ENCODE data around the gene C11orf68. TPM values are rescaled to one million over a fixed set of nuclear protein-coding genes. Genes with fewer than 3 reads are reported as not detected.

Gene C11orf68
- total and polyA plus RNA-seq, 9 of the 15 experiments (the other 6 are each of a cell fraction or from before 2014, with no cell fraction given) = 3.6 to 35.9 (median 12.8) TPM

DNA sequence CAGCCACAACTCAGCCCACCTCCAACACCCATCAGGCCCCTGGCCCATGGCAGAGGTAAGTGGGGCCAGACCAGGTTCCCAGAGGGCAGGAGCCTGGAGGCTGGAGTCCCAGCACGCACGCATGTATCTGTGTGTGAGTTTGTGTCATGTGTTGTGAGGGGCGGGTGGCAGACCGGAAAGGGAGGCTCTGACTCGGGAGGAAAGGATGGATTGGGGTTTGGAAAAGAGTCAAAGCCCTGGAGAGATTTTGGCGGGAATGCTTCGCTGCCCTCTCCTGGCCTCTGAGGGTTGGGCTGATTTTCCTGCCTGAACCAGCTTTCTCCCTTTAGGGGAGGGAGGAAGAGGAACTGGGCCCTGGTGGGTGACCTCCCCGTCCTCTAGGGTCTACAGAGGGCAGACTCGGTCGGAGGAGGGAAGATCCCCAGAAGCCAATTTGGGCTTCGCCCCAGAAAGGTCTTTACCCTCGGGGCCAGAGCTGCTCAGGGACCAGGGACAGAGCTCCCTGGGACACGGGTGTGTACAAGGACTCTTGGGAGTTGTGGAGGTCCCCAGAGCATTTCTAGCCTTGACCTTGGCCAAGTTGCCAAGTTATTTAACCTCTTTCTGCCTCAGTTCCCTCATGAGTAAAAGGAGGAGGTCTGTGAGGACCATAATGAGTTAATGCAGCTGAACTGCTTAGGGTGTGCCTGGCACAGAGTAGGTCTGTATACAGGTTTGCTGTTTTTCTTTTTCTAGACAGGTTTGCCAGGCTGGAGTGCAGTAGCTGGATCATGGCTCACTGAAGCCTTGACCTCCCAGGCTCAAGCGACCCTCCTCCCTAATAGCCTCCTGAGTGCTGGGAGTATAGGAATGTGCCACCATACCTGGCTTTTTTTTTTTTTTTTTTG, 6.9 kb downstream of the C11orf68 start (continued):
- TF ChIP-seq ZBTB40 (IDR thresholded peaks at IDR 0.05) = 0 out of 2 replicates have a peak, but pooled peaks have one; percentile 23
- TF ChIP-seq ZBTB40 (CRISPR knock-in tag; IDR thresholded peaks at IDR 0.05) = no peak
- 0 out of 2 replicates have a peak, but pooled peaks have one; percentile 57 for TF ChIP-seq GABPB1 (CRISPR knock-in tag; IDR thresholded peaks at IDR 0.05)
- TF ChIP-seq MEF2D (tag; conservative IDR thresholded peaks at IDR 0.05; ENCODE audit: low read depth) = peak; percentile 47; the same call in 1 of the 2 replicates
- peak; percentile 47 for TF ChIP-seq TFAP4 (CRISPR knock-in tag; IDR thresholded peaks at IDR 0.05; ENCODE audit: borderline replicate concordance)
- 0 out of 2 replicates have a peak, but pooled peaks have one; percentile 24 for TF ChIP-seq GATAD2B (IDR thresholded peaks at IDR 0.05; ENCODE audit: borderline replicate concordance)
- TF ChIP-seq, protein P1, sequence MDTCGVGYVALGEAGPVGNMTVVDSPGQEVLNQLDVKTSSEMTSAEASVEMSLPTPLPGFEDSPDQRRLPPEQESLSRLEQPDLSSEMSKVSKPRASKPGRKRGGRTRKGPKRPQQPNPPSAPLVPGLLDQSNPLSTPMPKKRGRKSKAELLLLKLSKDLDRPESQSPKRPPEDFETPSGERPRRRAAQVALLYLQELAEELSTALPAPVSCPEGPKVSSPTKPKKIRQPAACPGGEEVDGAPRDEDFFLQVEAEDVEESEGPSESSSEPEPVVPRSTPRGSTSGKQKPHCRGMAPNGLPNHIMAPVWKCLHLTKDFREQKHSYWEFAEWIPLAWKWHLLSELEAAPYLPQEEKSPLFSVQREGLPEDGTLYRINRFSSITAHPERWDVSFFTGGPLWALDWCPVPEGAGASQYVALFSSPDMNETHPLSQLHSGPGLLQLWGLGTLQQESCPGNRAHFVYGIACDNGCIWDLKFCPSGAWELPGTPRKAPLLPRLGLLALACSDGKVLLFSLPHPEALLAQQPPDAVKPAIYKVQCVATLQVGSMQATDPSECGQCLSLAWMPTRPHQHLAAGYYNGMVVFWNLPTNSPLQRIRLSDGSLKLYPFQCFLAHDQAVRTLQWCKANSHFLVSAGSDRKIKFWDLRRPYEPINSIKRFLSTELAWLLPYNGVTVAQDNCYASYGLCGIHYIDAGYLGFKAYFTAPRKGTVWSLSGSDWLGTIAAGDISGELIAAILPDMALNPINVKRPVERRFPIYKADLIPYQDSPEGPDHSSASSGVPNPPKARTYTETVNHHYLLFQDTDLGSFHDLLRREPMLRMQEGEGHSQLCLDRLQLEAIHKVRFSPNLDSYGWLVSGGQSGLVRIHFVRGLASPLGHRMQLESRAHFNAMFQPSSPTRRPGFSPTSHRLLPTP (IDR thresholded peaks at IDR 0.05; ENCODE audit: borderline replicate concordance, extremely low read depth, insufficient read length) = no peak
- TF ChIP-seq CBX5 (IDR thresholded peaks at IDR 0.05; ENCODE audit: borderline replicate concordance, low read depth) = no peak
- 0 out of 2 replicates have a peak, but pooled peaks have one; percentile 52 for TF ChIP-seq ZNF431 (CRISPR knock-in tag; IDR thresholded peaks at IDR 0.05)
- TF ChIP-seq ZNF263 (CRISPR knock-in tag; IDR thresholded peaks at IDR 0.05; ENCODE audit: borderline replicate concordance) = peak; percentile 52
- no peak for TF ChIP-seq PRPF4 (IDR thresholded peaks at IDR 0.05; ENCODE audit: insufficient read depth, low read depth, low read length, poor library complexity, severe bottlenecking)
- peak; percentile 79; the same call in 1 of the 2 replicates for TF ChIP-seq ZNF175 (CRISPR knock-in tag; IDR thresholded peaks at IDR 0.05; ENCODE audit: low read depth)
- TF ChIP-seq NRF1 (conservative IDR thresholded peaks at IDR 0.05 in 1 of 2, IDR thresholded peaks at IDR 0.05 in 1 of 2) = peak; percentile 30 to 43; a peak in 3 of 4 replicates
